Left lung (tissue), 10 donors: ENCODE measurements around the gene CYTH4. TPM values are rescaled to one million over a fixed set of nuclear protein-coding genes. Genes with fewer than 3 reads are reported as not detected.

Source experiments
- ATAC-seq: fragments of 200-7000 bp; cut with Tn5 transposase; one replicate; pipeline ENCODE4 v1.9.1; 2020; ENCODE audit warnings: moderate library complexity
- DNase-seq, 4 donors: peaks; one replicate each; pipeline ENCODE4 v3.0.0-alpha.2; 2013 to 2020
- H3K27ac ChIP-seq, 2 donors: fragments of 200-600 bp; sonication (generic) in 1 of 2; one replicate each; pipeline versions ENCODE4 v1.5.0 to v1.8.0; 2020 to 2021
- H3K27me3 ChIP-seq, 2 donors: fragments of 200-600 bp; sonication (generic) in 1 of 2; one replicate each; pipeline versions ENCODE4 v1.5.0 to v1.8.0; 2020 to 2021
- H3K36me3 ChIP-seq, 2 donors: fragments of 200-600 bp; sonication (generic) in 1 of 2; one replicate each; pipeline versions ENCODE4 v1.5.0 to v1.8.0; 2020 to 2021
- H3K4me1 ChIP-seq, 2 donors: fragments of 200-600 bp; one replicate each; pipeline ENCODE4 v1.8.0; 2021
- H3K4me3 ChIP-seq, 2 donors: fragments of 200-600 bp; sonication (generic) in 1 of 2; one replicate each; pipeline versions ENCODE4 v1.5.0 to v1.8.0; 2020 to 2021; ENCODE audit warnings: mild to moderate bottlenecking in 1 of 2
- H3K9me3 ChIP-seq, 2 donors: fragments of 200-600 bp; sonication (generic) in 1 of 2; one replicate each; pipeline versions ENCODE4 v1.5.0 to v1.8.0; 2020 to 2021
- CTCF ChIP-seq, 2 donors: fragments of 200-600 bp; sonication (generic) in 1 of 2; IDR thresholded peaks; one replicate each; pipeline versions ENCODE4 v1.5.0 to v1.8.0; 2021; ENCODE audit warnings: antibody characterized with exemption in 2 of 2
- intact Hi-C, 2 donors: fragments of 100-400 bp; cut with DNase I; formaldehyde crosslinking; loops; one replicate each; pipeline versions ENCODE4 v1.11.2 to v1.14.2; 2022
- polyA plus RNA-seq, 6 donors: library from polyadenylated mRNA; unstranded; fragments of 120-200 nt; gene quantifications; one replicate each; pipeline ENCODE4 v1.2.1, GENCODE V29; 2013; ENCODE audit not compliant: insufficient read length in 6 of 6
- total RNA-seq, 2 donors: library from RNA; stranded (reverse); fragmentation: NEBNext Ultra II Directional; extraction: Animal tissue kit (Norgen Biotek cat#: 25700); gene quantifications; one replicate each; pipeline ENCODE4 v1.2.1, GENCODE V29; 2021
- donor health status: DM: no; HTN: yes; CAD: no.
- donor health status: DM: no; HTN: no; CAD: no.

The CYTH4 gene
- total and polyA plus RNA-seq, 8 donors = 4.7 to 63.4 (median 6.1) TPM

- intact Hi-C loops = no loop called here
- Histone ChIP-seq H3K9me3 (no peaks in the 10 kb centered on the region), H3K4me1 (no peaks in the 10 kb centered on the region), H3K4me3 (no peak overlapping the region), H3K27ac (no peak overlapping the region), H3K27me3 (peaks cover 35 to 90% of the 10 kb centered on the region in 2 donors), H3K36me3 (no peaks in the 10 kb centered on the region)
- no peak for ATAC-seq
- TF ChIP-seq CTCF (IDR thresholded peaks at IDR 0.05) = no peak
- peak in 1 of 4 donors; percentile 35 for DNase-seq
These were observed 55.1 kb downstream of the CYTH4 start for GRCh38 chr22:37337204-37337943.

GRCh38 chr22:37338539-37339246, 56.4 kb downstream of the CYTH4 start:
- TF ChIP-seq CTCF (IDR thresholded peaks at IDR 0.05) = no peak
- intact Hi-C loops = no loop called here
- DNase-seq = peak in 1 of 4 donors; percentile 30
- H3K4me3 ChIP-seq = no peak overlapping the region
- H3K27ac ChIP-seq = no peak overlapping the region
- no peaks in the 10 kb centered on the region for H3K9me3 ChIP-seq
- peaks cover 22 to 87% of the 10 kb centered on the region in 2 donors for H3K27me3 ChIP-seq
- no peaks in the 10 kb centered on the region for H3K36me3 ChIP-seq
- ATAC-seq = no peak
- H3K4me1 ChIP-seq = no peaks in the 10 kb centered on the region

GRCh38 chr22:37340331-37341262, 58.3 kb downstream of the CYTH4 start:
- Histone ChIP-seq H3K9me3 (no peaks in the 10 kb centered on the region), H3K4me1 (no peaks in the 10 kb centered on the region), H3K27me3 (peaks cover 3 to 73% of the 10 kb centered on the region in 2 donors), H3K36me3 (no peaks in the 10 kb centered on the region), H3K27ac (no peak overlapping the region), H3K4me3 (no peak overlapping the region)
- intact Hi-C loops = no loop called here
- no peak for ATAC-seq
- peak in 1 of 4 donors; percentile 57 for DNase-seq
- no peak for TF ChIP-seq CTCF (IDR thresholded peaks at IDR 0.05)

DNA sequence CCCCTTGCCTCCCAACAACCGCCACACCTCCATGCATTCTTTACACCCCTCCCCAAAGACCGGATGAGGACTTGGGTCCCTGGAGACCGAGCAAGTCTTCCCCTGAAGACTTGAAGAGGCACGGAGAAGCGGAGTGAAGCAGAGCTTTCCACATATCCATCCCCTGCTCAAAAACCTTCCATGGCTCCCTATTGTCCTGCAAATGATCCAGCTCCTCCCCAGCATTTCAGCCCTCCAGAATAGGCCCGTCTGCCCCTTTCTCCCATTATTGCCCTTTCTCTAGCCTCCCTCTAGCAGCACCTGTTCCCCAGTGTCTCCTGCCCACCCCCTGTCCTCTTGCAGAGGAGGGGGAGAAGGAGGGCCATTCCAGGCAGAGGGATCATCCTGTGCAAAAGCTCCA, 59.8 kb downstream of the CYTH4 start:
- intact Hi-C loops = no loop called here
- peaks cover 0 to 59% of the 10 kb centered on the region in 2 donors for H3K27me3 ChIP-seq
- no peak for TF ChIP-seq CTCF (IDR thresholded peaks at IDR 0.05)
- no peak overlapping the region for H3K4me3 ChIP-seq
- no peak overlapping the region for H3K27ac ChIP-seq
- no peaks in the 10 kb centered on the region for H3K36me3 ChIP-seq
- no peak for ATAC-seq
- H3K4me1 ChIP-seq = peaks cover 0 to 6% of the 10 kb centered on the region in 2 donors
- no peaks in the 10 kb centered on the region for H3K9me3 ChIP-seq
- no peak for DNase-seq
